Jurkat, Clone E6-1 (cell line): ENCODE measurements around the gene APOE.
"Not testable (repeated sequence)": the region's sequence is repeated elsewhere in the genome, so short reads cannot be mapped to it uniquely, and the experiment has no call there.

Experiments used
- DNase-seq: peaks from one replicate; pipeline ENCODE4 v3.0.0-alpha.2; 2011; ENCODE audit warnings: low read depth, low spot score
- H3K4me3 ChIP-seq: 2 replicates; pipeline ENCODE4 v1.5.1; 2011; ENCODE audit warnings: mild to moderate bottlenecking, low read length, control low read depth, moderate library complexity

Gene APOE

DNA sequence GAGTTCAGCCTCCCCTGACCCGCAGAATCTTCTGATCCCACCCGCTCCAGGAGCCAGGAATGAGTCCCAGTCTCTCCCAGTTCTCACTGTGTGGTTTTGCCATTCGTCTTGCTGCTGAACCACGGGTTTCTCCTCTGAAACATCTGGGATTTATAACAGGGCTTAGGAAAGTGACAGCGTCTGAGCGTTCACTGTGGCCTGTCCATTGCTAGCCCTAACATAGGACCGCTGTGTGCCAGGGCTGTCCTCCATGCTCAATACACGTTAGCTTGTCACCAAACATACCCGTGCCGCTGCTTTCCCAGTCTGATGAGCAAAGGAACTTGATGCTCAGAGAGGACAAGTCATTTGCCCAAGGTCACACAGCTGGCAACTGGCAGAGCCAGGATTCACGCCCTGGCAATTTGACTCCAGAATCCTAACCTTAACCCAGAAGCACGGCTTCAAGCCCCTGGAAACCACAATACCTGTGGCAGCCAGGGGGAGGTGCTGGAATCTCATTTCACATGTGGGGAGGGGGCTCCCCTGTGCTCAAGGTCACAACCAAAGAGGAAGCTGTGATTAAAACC, 1.1 kb upstream of the APOE start:
- H3K4me3 ChIP-seq, result no peak overlapping the region
- DNase-seq, result no peak

DNA sequence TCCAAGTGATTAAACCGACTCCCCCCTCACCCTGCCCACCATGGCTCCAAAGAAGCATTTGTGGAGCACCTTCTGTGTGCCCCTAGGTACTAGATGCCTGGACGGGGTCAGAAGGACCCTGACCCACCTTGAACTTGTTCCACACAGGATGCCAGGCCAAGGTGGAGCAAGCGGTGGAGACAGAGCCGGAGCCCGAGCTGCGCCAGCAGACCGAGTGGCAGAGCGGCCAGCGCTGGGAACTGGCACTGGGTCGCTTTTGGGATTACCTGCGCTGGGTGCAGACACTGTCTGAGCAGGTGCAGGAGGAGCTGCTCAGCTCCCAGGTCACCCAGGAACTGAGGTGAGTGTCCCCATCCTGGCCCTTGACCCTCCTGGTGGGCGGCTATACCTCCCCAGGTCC, 2.0 kb downstream of the APOE start:
- DNase-seq, result no peak
- no peak overlapping the region for H3K4me3 ChIP-seq

DNA sequence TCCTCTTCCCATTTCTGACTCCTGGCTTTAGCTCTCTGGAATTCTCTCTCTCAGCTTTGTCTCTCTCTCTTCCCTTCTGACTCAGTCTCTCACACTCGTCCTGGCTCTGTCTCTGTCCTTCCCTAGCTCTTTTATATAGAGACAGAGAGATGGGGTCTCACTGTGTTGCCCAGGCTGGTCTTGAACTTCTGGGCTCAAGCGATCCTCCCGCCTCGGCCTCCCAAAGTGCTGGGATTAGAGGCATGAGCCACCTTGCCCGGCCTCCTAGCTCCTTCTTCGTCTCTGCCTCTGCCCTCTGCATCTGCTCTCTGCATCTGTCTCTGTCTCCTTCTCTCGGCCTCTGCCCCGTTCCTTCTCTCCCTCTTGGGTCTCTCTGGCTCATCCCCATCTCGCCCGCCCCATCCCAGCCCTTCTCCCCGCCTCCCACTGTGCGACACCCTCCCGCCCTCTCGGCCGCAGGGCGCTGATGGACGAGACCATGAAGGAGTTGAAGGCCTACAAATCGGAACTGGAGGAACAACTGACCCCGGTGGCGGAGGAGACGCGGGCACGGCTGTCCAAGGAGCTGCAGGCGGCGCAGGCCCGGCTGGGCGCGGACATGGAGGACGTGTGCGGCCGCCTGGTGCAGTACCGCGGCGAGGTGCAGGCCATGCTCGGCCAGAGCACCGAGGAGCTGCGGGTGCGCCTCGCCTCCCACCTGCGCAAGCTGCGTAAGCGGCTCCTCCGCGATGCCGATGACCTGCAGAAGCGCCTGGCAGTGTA, 2.7 kb downstream of the APOE start:
- H3K4me3 ChIP-seq, result no peak overlapping the region
- no peak for DNase-seq

DNA sequence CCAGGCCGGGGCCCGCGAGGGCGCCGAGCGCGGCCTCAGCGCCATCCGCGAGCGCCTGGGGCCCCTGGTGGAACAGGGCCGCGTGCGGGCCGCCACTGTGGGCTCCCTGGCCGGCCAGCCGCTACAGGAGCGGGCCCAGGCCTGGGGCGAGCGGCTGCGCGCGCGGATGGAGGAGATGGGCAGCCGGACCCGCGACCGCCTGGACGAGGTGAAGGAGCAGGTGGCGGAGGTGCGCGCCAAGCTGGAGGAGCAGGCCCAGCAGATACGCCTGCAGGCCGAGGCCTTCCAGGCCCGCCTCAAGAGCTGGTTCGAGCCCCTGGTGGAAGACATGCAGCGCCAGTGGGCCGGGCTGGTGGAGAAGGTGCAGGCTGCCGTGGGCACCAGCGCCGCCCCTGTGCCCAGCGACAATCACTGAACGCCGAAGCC, 3.3 kb downstream of the APOE start:
- H3K4me3 ChIP-seq, result no peak overlapping the region
- DNase-seq, result no peak

DNA sequence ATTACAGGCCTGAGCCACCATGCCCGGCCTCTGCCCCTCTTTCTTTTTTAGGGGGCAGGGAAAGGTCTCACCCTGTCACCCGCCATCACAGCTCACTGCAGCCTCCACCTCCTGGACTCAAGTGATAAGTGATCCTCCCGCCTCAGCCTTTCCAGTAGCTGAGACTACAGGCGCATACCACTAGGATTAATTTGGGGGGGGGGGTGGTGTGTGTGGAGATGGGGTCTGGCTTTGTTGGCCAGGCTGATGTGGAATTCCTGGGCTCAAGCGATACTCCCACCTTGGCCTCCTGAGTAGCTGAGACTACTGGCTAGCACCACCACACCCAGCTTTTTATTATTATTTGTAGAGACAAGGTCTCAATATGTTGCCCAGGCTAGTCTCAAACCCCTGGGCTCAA, 4.2 kb downstream of the APOE start:
- DNase-seq, result no peak

DNA sequence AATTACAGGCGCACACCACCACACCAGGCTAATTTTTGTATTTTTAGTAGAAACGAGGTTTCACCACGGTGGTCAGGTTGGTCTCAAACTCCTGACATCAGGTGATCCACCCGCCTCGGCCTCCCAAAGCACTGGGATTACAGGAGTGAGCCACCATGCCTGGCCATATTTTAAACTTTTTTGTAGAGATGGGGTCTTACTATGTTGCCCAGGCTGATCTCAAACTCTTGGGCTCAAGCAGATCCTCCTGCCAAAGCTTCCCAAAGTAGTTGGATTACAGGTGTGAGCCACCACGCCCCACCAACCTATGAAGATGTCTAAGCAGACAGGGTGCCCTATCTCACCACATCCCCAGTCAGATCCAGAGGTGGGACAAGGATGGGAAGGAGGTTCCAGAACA, 6.3 kb downstream of the APOE start:
- not testable (repeated sequence) for H3K4me3 ChIP-seq, DNase-seq

More for the DNA sequence above, 4.2 kb downstream of the APOE start:
- no peak overlapping the region for H3K4me3 ChIP-seq

DNA sequence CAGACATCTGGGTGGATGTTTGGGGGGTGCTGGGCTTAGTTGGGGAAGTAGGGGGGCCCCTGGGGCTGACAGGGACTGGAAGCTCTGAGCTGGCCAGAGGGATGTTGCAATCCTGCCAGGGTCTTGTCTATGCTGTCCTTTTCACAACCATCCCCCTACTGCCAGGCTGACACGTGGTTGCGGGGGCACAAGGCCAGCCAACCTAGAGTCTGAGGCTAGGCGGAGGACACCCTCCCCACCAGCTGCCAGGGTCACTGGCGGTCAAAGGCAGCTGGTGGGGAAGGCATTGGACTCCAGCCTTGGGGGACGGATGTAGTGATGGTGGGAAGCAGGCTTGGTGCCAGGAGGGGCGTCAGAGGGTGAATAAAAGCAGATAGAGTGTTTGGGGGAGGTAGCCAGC, 7.3 kb downstream of the APOE start:
- H3K4me3 ChIP-seq, result no peak overlapping the region
- no peak for DNase-seq

DNA sequence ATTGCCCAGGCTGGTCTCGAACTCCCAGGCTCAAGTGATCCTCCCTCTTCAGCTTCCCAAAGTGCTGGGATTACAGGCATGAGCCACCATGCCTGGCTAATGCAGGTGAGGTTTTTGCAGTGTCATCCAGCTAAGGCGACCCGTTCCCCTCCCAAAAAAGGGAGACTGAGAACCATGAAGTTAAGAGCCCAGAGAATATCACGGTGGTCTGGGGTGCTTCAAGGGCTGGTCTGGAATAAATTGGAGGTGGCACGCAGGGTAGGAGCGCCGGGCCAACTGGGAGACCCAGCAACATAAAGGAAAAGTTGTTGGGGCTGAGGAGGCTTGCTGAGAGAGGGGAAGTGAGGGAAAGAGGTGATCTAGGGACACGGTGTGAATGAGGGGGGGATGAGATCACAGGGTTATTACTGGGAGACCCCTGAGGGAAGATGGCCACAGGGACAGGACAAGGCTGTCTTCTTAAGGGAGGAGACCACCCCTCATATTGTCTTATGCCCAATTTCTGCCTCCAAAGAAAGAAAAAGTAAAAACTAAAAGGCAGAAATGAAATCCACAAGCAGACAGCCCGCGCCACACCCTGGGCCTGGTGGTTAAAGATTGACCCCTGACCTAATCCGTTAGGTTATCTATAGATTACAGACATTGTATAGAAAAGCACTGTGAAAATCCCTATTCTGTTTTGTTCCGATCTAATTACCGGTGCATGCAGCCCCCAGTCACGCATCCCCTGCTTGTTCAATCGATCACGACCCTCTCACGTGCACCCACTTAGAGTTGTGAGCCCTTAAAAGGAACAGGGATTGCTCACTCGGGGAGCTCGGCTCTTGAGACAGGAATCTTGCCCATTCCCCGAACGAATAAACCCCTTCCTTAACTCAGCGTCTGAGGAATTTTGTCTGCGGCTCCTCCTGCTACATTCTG, 8.2 kb downstream of the APOE start:
- not testable (repeated sequence) for H3K4me3 ChIP-seq

DNA sequence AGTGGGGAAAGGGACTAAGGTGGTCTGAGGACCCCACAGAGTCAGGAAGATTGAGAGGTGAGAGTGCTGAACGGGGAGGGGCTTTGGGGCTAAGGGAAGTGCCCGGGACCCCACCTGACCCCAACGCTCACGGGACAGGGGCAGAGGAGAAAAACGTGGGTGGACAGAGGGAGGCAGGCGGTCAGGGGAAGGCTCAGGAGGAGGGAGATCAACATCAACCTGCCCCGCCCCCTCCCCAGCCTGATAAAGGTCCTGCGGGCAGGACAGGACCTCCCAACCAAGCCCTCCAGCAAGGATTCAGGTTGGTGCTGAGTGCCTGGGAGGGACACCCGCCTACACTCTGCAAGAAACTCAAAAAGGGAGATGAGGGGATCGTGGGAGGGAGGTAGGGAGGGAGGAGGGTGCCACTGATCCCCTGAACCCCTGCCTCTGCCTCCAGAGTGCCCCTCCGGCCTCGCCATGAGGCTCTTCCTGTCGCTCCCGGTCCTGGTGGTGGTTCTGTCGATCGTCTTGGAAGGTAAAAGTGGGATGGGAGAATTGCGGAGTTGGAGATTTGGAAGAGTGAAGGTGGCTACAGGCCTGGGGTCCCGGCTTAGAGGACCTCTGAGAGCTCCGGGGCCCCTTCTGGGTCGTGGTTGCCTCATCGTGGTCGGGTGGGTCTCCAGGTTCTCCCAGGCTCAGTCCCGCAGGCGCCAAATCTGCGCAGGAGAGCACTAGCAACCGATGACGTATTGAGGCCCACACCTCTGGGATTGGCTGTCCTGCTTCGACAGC, 9.0 kb downstream of the APOE start, which contains the start of gene APOC1:
Gene APOC1 (plus strand): TSS at position 176 of the 774 bp plus-strand sequence. CDS start 284 bp downstream, at position 460.
- DNase-seq, result peak; percentile 77
- peak within 1 kb of the TSS; percentile 55 for H3K4me3 ChIP-seq

More for the DNA sequence above, 8.2 kb downstream of the APOE start:
- DNase-seq, result not testable (repeated sequence)

DNA sequence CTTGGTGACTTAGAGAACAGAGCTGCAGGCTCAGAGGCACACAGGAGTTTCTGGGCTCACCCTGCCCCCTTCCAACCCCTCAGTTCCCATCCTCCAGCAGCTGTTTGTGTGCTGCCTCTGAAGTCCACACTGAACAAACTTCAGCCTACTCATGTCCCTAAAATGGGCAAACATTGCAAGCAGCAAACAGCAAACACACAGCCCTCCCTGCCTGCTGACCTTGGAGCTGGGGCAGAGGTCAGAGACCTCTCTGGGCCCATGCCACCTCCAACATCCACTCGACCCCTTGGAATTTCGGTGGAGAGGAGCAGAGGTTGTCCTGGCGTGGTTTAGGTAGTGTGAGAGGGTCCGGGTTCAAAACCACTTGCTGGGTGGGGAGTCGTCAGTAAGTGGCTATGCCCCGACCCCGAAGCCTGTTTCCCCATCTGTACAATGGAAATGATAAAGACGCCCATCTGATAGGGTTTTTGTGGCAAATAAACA, 18.7 kb downstream of the APOE start:
- DNase-seq, result no peak
- H3K4me3 ChIP-seq, result no peak overlapping the region

DNA sequence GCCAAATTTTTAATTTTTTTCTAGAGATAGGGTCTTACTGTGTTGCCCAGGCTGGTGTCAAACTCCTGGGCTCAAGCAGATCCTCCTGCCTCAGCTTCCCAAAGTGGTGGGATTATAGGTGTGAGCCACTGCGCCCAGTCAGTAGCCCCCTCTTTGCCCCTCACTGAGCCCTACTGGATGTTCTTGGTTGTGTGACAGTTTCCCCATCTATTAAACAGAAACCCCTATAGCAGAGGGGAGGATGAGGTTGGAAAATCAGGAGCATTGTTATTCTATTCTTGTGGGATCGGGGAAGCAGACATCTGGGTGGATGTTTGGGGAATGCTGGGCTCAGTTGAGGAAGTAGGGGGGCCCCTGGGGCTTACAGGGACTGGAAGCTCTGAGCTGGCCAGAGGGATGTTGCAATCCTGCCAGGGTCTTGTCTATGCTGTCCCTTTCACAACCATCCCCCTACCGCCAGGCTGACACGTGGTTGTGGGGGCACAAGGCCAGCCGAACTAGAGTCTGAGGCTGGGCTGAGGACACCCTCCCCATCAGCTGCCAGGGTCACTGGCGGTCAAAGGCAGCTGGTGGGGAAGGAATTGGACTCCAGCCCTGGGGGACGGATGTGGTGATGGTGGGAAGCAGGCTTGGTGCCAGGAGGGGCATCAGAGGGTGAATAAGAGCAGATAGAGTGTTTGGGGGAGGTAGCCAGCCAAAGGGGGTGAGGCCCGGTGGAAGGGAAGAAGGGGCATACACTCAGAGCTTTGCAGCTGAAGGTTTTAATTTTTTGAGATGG, 19.7 kb downstream of the APOE start:
- no peak overlapping the region for H3K4me3 ChIP-seq
- DNase-seq, result no peak

DNA sequence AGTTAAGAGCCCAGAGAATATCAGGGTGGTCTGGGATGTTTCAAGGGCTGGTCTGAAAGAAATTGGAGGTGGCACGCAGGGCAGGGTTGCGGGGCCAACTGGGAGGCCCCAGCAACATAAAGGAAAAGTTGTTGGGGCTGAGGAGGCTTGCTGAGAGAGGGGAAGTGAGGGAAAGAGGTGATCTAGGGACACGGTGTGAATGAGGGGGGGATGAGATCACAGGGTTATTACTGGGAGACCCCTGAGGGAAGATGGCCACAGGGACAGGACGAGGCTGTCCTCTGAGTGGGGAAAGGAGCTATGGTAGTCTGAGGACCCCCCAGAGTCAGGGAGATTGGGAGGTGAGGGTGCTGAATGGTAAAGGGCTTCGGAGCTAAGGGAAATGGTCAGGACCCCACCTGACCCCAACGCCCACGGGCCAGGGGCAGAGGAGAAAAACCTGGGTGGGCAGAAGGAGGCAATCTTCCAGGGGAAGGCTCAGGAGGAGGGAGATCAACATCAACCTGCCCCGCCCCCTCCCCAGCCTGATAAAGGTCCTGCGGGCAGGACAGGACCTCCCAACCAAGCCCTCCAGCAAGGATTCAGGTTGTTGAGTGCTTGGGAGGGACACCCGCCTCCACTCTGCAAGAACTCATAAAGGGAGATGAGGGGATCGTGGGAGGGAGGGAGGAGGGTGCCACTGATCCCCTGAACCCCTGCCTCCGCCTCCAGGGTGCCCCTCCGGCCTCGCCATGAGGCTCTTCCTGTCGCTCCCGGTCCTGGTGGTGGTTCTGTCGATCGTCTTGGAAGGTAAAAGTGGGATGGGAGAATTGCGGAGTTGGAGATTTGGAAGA, 20.9 kb downstream of the APOE start:
- not testable (repeated sequence) for H3K4me3 ChIP-seq, DNase-seq

DNA sequence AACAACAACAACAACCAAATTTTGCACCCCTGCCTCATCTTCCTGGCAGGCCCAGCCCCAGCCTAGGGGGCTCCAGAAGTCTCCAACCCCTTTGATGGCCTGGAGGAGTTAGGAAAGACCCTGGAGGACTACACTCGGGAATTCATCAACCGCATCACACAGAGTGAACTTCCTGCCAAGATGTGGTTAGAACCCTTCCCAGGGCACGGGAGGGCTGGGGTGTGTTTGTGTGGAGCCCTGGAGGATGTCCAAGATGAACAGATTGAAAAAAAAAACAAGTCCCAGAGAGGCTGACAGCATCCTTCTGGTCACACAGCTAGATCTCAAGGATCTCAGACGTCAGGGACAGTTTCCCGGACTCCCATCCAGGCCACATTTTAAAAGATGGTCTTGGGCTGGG, 22.1 kb downstream of the APOE start:
- H3K4me3 ChIP-seq, result no peak overlapping the region
- no peak for DNase-seq

DNA sequence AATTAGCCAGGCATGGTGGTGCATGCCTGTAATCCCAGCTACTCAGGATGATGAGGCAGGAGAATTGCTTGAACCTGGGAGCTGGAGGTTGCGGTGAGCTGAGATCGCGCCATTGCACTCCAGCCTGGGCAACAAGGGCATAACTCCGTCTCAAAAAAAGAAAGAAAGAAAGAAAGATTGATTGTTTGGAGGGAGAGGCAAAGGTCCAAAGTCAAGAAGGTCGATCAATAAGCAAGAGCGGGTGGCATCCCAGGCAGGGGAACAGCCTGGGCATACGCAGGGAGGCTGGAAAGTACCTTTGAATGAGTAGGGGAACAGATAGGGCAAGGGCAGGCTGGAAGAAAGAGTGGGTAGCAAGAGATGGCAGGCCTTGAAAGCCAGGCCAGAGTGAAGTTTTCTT, 24.5 kb downstream of the APOE start:
- no peak for DNase-seq
- H3K4me3 ChIP-seq, result no peak overlapping the region

DNA sequence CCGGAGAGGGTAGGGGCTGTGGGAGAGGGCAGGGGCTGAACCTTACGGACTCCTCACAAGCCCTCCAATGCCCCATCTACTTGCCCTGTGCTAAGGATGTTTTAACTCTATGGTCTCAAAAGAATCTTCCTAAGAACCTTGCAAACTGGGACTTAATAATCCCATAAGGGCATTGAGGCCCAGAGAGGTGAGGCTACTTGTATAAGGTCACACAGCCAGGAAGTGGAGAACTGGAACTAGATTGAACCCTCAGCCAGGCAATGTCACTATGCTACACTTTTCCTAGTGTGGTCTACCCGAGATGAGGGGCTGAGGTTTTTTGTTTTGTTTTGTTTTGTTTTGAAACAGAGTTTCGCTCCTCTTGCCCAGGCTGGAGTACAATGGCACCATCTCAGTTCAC, 25.9 kb downstream of the APOE start:
- DNase-seq, result no peak
- no peak overlapping the region for H3K4me3 ChIP-seq

DNA sequence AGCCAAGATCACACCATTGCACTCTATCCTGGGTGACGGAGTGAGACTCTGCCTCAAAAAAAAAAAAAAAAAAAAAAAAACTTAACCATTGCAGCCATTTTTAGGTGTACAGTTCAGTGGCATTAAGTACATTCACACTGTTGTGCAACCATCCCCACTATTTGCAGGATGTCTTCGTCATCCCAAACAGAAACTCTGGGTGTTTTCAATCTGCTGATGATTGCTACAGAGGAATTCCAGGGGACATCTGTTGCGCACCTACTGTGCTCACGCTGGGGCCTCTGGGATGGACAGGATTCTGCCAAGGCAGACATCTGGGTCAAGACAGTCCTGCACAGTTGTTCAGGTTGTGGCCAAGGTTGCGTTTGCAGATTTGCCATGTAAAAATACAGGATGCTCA, 34.1 kb downstream of the APOE start:
- no peak overlapping the region for H3K4me3 ChIP-seq
- DNase-seq, result no peak

DNA sequence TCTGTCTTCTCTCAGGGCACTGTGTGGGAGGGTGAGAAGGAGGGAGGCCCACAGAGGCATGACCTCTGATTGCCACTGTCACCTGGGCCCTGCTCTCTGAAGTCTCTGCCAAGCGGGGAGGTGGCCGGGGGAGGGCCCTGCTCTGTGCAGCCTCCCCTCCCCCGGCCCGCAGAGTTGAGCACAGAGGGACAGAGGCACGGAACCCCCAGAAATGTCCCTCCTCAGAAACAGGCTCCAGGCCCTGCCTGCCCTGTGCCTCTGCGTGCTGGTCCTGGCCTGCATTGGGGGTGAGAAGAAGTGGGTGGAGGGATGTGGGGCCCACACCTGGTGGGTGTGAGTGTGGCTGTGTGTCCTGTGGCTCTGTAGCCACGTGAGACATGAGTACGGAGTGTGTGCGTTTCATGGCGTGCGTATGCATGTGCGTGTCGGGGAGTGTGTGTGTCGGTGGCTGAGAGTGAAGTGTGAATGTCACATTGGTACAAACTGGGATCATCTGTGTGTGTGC, 36.5 kb downstream of the APOE start, which contains the start of gene APOC4:
Gene APOC4 (plus strand): TSS at position 171 of the 505 bp plus-strand sequence. CDS start 41 bp downstream, at position 212.
- DNase-seq, result no peak
- no peak within 1 kb of the TSS for H3K4me3 ChIP-seq
